ENCODE results near the gene ALG3.

- peak; percentile 82 to 94 (median 89) for TF ChIP-seq CTCF (IDR thresholded peaks at IDR 0.05)
- no peak for TF ChIP-seq POLR2A (IDR thresholded peaks at IDR 0.05)
Measured at GRCh38 chr3:184250167-184250828, 1.5 kb upstream of the ALG3 start.

Measured in esophagus squamous epithelium (tissue), 4 donors.